ENCODE results near the gene KHNYN.

KHNYN gene

DNA sequence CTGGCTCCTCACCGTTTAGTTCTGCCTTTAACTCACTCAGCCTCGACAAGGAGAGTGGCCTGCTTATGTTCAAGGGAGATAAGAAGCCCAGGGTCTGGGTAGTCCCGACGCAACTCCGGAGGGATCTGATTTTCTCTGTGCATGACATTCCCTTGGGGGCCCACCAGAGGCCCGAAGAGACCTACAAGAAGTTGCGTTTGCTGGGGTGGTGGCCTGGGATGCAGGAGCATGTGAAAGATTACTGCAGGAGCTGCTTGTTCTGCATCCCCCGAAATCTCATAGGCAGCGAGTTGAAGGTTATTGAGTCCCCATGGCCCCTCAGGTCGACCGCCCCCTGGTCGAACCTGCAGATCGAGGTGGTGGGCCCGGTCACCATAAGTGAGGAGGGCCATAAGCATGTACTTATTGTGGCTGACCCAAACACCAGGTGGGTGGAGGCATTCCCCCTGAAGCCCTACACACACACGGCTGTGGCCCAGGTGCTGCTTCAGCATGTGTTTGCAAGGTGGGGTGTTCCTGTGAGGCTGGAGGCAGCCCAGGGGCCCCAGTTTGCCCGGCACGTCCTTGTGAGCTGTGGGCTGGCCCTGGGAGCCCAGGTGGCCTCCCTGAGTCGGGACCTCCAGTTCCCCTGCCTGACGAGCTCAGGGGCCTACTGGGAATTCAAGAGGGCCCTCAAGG lies 13.4 kb upstream of the KHNYN start:
- DNase-seq (ENCODE audit: low read depth in 2 of 2), result no peak
- H3K4me3 ChIP-seq (replicated peaks in 1 of 2; ENCODE audit: low read depth in 2 of 2, low read length in 2 of 2), result no peak overlapping the region
- TF ChIP-seq CTCF (IDR thresholded peaks at IDR 0.05; ENCODE audit: low read depth, low read length), result no peak

DNA sequence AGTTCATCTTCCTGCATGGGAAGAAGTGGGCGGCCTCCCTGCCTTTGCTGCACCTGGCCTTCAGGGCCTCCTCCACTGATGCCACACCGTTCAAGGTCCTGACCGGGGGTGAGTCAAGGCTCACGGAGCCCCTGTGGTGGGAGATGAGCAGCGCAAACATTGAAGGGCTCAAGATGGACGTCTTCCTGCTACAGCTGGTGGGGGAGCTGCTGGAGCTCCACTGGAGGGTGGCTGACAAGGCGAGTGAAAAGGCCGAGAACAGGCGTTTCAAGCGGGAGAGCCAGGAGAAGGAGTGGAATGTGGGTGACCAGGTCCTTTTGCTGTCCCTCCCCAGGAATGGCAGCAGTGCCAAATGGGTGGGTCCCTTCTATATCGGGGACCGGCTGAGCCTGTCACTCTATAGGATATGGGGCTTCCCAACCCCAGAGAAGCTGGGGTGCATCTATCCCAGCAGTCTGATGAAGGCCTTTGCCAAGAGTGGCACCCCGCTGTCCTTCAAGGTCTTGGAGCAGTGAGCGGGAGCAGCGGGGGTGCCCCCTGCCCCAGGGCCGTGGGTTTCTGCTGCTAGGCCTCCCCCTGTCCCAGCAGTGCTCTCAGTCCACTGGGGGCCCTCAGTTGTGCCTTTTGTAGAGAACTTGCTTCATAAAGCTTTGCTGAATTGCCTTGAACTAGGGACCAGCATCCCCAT lies 12.7 kb upstream of the KHNYN start:
- TF ChIP-seq CTCF (IDR thresholded peaks at IDR 0.05; ENCODE audit: low read depth, low read length), result no peak
- no peak for DNase-seq (ENCODE audit: low read depth in 2 of 2)
- no peak overlapping the region for H3K4me3 ChIP-seq (replicated peaks in 1 of 2; ENCODE audit: low read depth in 2 of 2, low read length in 2 of 2)

- DNase-seq (ENCODE audit: low read depth in 2 of 2), result no peak
- H3K4me3 ChIP-seq (replicated peaks in 1 of 2; ENCODE audit: low read depth in 2 of 2, low read length in 2 of 2), result no peak overlapping the region
- no peak for TF ChIP-seq CTCF (IDR thresholded peaks at IDR 0.05; ENCODE audit: low read depth, low read length)
Measured at GRCh38 chr14:24417832-24418491, 11.8 kb upstream of the KHNYN start.

DNA sequence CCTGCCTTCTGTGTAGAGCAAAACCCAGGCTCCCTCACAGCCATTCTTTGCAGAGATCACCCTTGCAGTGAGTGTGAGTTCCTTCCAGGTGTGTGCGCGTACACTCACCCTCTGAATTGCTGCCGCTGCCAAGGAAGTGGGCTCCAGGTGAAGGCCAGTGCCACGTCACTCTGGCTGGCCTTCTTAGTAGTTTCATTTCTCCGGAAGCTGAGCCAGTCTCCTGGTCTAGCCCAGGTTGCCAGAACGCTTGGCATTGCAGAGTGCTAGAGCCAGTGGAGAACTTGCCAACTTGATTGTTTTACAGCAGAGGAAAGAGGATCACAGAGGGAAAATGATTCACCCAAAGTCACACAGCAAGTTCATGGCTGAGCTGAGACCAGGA lies 11.3 kb upstream of the KHNYN start:
- TF ChIP-seq CTCF (IDR thresholded peaks at IDR 0.05; ENCODE audit: low read depth, low read length), result no peak
- no peak overlapping the region for H3K4me3 ChIP-seq (replicated peaks in 1 of 2; ENCODE audit: low read depth in 2 of 2, low read length in 2 of 2)
- peak; percentile 36 to 44 for DNase-seq (ENCODE audit: low read depth in 2 of 2)

- no peak overlapping the region for H3K4me3 ChIP-seq (replicated peaks in 1 of 2; ENCODE audit: low read depth in 2 of 2, low read length in 2 of 2)
- TF ChIP-seq CTCF (IDR thresholded peaks at IDR 0.05; ENCODE audit: low read depth, low read length), result no peak
- DNase-seq (ENCODE audit: low read depth in 2 of 2), result no peak
Measured at GRCh38 chr14:24422261-24422660, 7.5 kb upstream of the KHNYN start.

- DNase-seq (ENCODE audit: low read depth in 2 of 2), result no peak
- no peak overlapping the region for H3K4me3 ChIP-seq (replicated peaks in 1 of 2; ENCODE audit: low read depth in 2 of 2, low read length in 2 of 2)
- TF ChIP-seq CTCF (IDR thresholded peaks at IDR 0.05; ENCODE audit: low read depth, low read length), result no peak
Measured at GRCh38 chr14:24422694-24423601, 6.8 kb upstream of the KHNYN start.

Measured in cardiac fibroblast (primary cell).